GM23248 (cell line): ENCODE data around the gene SEMA5A. TPM values are rescaled to one million over a fixed set of nuclear protein-coding genes. Genes with fewer than 3 reads are reported as not detected.

ENCODE experiments used
- DNase-seq: peaks from one replicate; pipeline ENCODE4 v3.0.0-alpha.2; 2015
- H2AFZ ChIP-seq: fragments of 200-600 bp; sonication (generic); 2 replicates; pipeline ENCODE4 v1.6.1; 2016; ENCODE audit warnings: antibody characterized with exemption
- H3F3A ChIP-seq: fragments of 200-600 bp; sonication (generic); 2 replicates; pipeline ENCODE4 v1.6.1; 2016; ENCODE audit warnings: mild to moderate bottlenecking, antibody characterized with exemption, mixed run types; ENCODE audit not compliant: insufficient read depth
- H3K27ac ChIP-seq: fragments of 200-600 bp; sonication (generic); 2 replicates; pipeline ENCODE4 v1.5.1; 2016; ENCODE audit warnings: mild to moderate bottlenecking
- H3K27me3 ChIP-seq: fragments of 200-600 bp; sonication (generic); replicated peaks from 2 replicates; pipeline ENCODE4 v1.6.1; 2016; ENCODE audit warnings: mild to moderate bottlenecking; ENCODE audit not compliant: insufficient read depth
- H3K36me3 ChIP-seq: fragments of 200-600 bp; sonication (generic); 2 replicates; pipeline ENCODE4 v1.6.1; 2016; ENCODE audit warnings: low read depth, mild to moderate bottlenecking
- H3K4me1 ChIP-seq: fragments of 200-600 bp; sonication (generic); 2 replicates; pipeline ENCODE4 v1.6.1; 2016; ENCODE audit warnings: mild to moderate bottlenecking; ENCODE audit not compliant: insufficient read depth
- H3K4me2 ChIP-seq: fragments of 200-600 bp; sonication (generic); one replicate; pipeline ENCODE4 v1.6.1; 2016; ENCODE audit warnings: mild to moderate bottlenecking; ENCODE audit not compliant: unreplicated experiment
- H3K4me3 ChIP-seq: fragments of 200-600 bp; sonication (generic); 2 replicates; pipeline ENCODE4 v1.5.1; 2016; ENCODE audit warnings: mild to moderate bottlenecking
- H3K79me2 ChIP-seq: fragments of 200-600 bp; sonication (generic); 2 replicates; pipeline ENCODE4 v1.6.1; 2016; ENCODE audit warnings: mild to moderate bottlenecking; ENCODE audit not compliant: insufficient read depth
- H3K9ac ChIP-seq: fragments of 200-600 bp; sonication (generic); 2 replicates; pipeline ENCODE4 v1.6.1; 2016; ENCODE audit warnings: mild to moderate bottlenecking
- H3K9me2 ChIP-seq: fragments of 200-600 bp; sonication (generic); 2 replicates; pipeline ENCODE4 v1.6.1; 2016; ENCODE audit warnings: mixed run types, mild to moderate bottlenecking, moderate library complexity; ENCODE audit not compliant: insufficient read depth
- H3K9me3 ChIP-seq: fragments of 200-600 bp; sonication (generic); one replicate; pipeline ENCODE4 v1.6.1; 2017; ENCODE audit warnings: low read depth
- H4K20me1 ChIP-seq: fragments of 200-600 bp; sonication (generic); 2 replicates; pipeline ENCODE4 v1.6.0; 2016; ENCODE audit not compliant: insufficient read depth
- EZH2 ChIP-seq: fragments of 200-600 bp; sonication (generic); IDR thresholded peaks from 2 replicates; pipeline ENCODE4 v1.6.1; 2018; ENCODE audit warnings: antibody characterized with exemption, mild to moderate bottlenecking; ENCODE audit not compliant: insufficient read depth, poor library complexity, severe bottlenecking
- EZH2phosphoT487 ChIP-seq: fragments of 200-600 bp; sonication (generic); IDR thresholded peaks from 2 replicates; pipeline ENCODE4 v1.6.1; 2018; ENCODE audit warnings: antibody characterized with exemption, moderate library complexity, mild to moderate bottlenecking, low read depth; ENCODE audit not compliant: insufficient read depth
- WGBS, 2 experiments: methylation state at CpG; one replicate each; pipeline ENCODE4 v1.1.6; 2015 to 2017; ENCODE audit warnings: low lambda C conversion rate in 2 of 2, low coverage in 1 of 2; ENCODE audit errors: missing lambda C conversion rate in 2 of 2; 5-methylcytosine and 5-hydroxymethylcytosine counted together
- in situ Hi-C: fragments of 300-500 bp; cut with MboI; formaldehyde crosslinking; loops from 2 replicates; pipeline ENCODE4 v1.15.0; 2020
- polyA plus RNA-seq: library from polyadenylated mRNA; unstranded; fragments of >200 nt; fragmentation: Nextera tagmentation; extraction: Ambion mirVana; gene quantifications from 2 replicates; pipeline ENCODE4 v1.2.1, GENCODE V29; 2016
- total RNA-seq: library from RNA; depleted of rRNA; stranded (reverse); fragments of >200 nt; shearing (Covaris generic); gene quantifications from 2 replicates; pipeline ENCODE4 v1.2.3, GENCODE V29; 2014

The SEMA5A gene
- total and polyA plus RNA-seq, 2 experiments from 2014 or later: 33.5 to 38.2 TPM

- H3K4me1 ChIP-seq: peaks cover 27% of the 10 kb centered on the region
- H3K36me3 ChIP-seq: peaks cover 19% of the 10 kb centered on the region
- H2AFZ ChIP-seq: peak overlapping the region; percentile 82
- 1 to 2% methylated on average over 62 to 66 of the region's 82 CpGs for WGBS, 2 experiments
- H3K9ac ChIP-seq: peak overlapping the region; percentile 97
- TF ChIP-seq EZH2phosphoT487 (no peak), EZH2 (no peak)
- peaks cover 86% of the 10 kb centered on the region for H3K79me2 ChIP-seq
- in situ Hi-C loops: loop anchor here (10.0 kb wide), 1 partner anchor 599 kb away; no protein-coding TSS in a partner anchor
- peak; percentile 35 for DNase-seq
- H3K27me3 ChIP-seq: no peaks in the 10 kb centered on the region
- H3K4me3 ChIP-seq: peak overlapping the region; percentile 84
- no peaks in the 10 kb centered on the region for H3K9me3 ChIP-seq
- peak overlapping the region; percentile 100 for H3K4me2 ChIP-seq
- no peaks in the 10 kb centered on the region for H4K20me1 ChIP-seq
- no peaks in the 10 kb centered on the region for H3K9me2 ChIP-seq
- H3F3A ChIP-seq: peaks cover 18% of the 10 kb centered on the region
- H3K27ac ChIP-seq: no peak overlapping the region
These were observed 511 bp downstream of the SEMA5A start for GRCh38 chr5:9545136-9545991.

- H3K4me2 ChIP-seq: peak overlapping the region; percentile 100
- H4K20me1 ChIP-seq: no peaks in the 10 kb centered on the region
- no peak for TF ChIP-seq EZH2
- TF ChIP-seq EZH2phosphoT487: no peak
- H3K9me3 ChIP-seq: no peaks in the 10 kb centered on the region
- peak overlapping the region; percentile 84 for H3K4me3 ChIP-seq
- H2AFZ ChIP-seq: peak overlapping the region; percentile 82
- peaks cover 87% of the 10 kb centered on the region for H3K79me2 ChIP-seq
- in situ Hi-C loops: loop anchor here (10.0 kb wide), 1 partner anchor 600 kb away; no protein-coding TSS in a partner anchor
- peak overlapping the region; percentile 97 for H3K9ac ChIP-seq
- no peaks in the 10 kb centered on the region for H3K9me2 ChIP-seq
- H3K4me1 ChIP-seq: peaks cover 27% of the 10 kb centered on the region
- H3K27ac ChIP-seq: peak overlapping the region; percentile 69
- DNase-seq: peak; percentile 93
- H3F3A ChIP-seq: peaks cover 18% of the 10 kb centered on the region
- H3K27me3 ChIP-seq: no peaks in the 10 kb centered on the region
- H3K36me3 ChIP-seq: peaks cover 12% of the 10 kb centered on the region
- WGBS, 2 experiments: 1% methylated on average over 45 of the region's 45 CpGs
These were observed 1.3 kb downstream of the SEMA5A start for GRCh38 chr5:9544502-9545135.

- Histone ChIP-seq H3K4me2 (peak overlapping the region; percentile 100), H4K20me1 (no peaks in the 10 kb centered on the region), H3K79me2 (peaks cover 87% of the 10 kb centered on the region), H3K27ac (peak overlapping the region; percentile 69), H2AFZ (peak overlapping the region; percentile 82), H3F3A (peaks cover 18% of the 10 kb centered on the region), H3K4me1 (peaks cover 27% of the 10 kb centered on the region), H3K27me3 (no peaks in the 10 kb centered on the region), H3K9me2 (no peaks in the 10 kb centered on the region), H3K9ac (peak overlapping the region; percentile 97), H3K4me3 (peak overlapping the region; percentile 84), H3K9me3 (no peaks in the 10 kb centered on the region), H3K36me3 (peaks cover 6% of the 10 kb centered on the region)
- TF ChIP-seq EZH2phosphoT487 (no peak), EZH2 (no peak)
- 3 to 5% methylated on average over 6 of the region's 6 CpGs for WGBS, 2 experiments
- no peak for DNase-seq
- in situ Hi-C loops: loop anchor here (10.0 kb wide), 1 partner anchor 601 kb away; no protein-coding TSS in a partner anchor
These were observed 1.8 kb downstream of the SEMA5A start for GRCh38 chr5:9544056-9544455.

- DNase-seq: peak; percentile 57
- peak overlapping the region; percentile 97 for H3K9ac ChIP-seq
- no peaks in the 10 kb centered on the region for H3K9me2 ChIP-seq
- no peaks in the 10 kb centered on the region for H3K27me3 ChIP-seq
- H4K20me1 ChIP-seq: no peaks in the 10 kb centered on the region
- peak overlapping the region; percentile 69 for H3K27ac ChIP-seq
- peak overlapping the region; percentile 84 for H3K4me3 ChIP-seq
- 6 to 7% methylated on average over 10 of the region's 10 CpGs for WGBS, 2 experiments
- H2AFZ ChIP-seq: peak overlapping the region; percentile 82
- peaks cover 22% of the 10 kb centered on the region for H3K4me1 ChIP-seq
- in situ Hi-C loops: loop anchor here (10.0 kb wide), 1 partner anchor 601 kb away; no protein-coding TSS in a partner anchor
- peaks cover 18% of the 10 kb centered on the region for H3F3A ChIP-seq
- no peaks in the 10 kb centered on the region for H3K9me3 ChIP-seq
- peak overlapping the region; percentile 100 for H3K4me2 ChIP-seq
- no peak for TF ChIP-seq EZH2
- TF ChIP-seq EZH2phosphoT487: no peak
- H3K36me3 ChIP-seq: no peaks in the 10 kb centered on the region
- peaks cover 83% of the 10 kb centered on the region for H3K79me2 ChIP-seq
These were observed 2.5 kb downstream of the SEMA5A start for GRCh38 chr5:9543311-9543920.
